Fibroblast of pulmonary artery (primary cell): ENCODE data around the gene FBXW5.

Experiments
- DNase-seq: peaks from one replicate; pipeline ENCODE4 v3.0.0-alpha.2; 2010; ENCODE audit warnings: low read depth
- H3K4me3 ChIP-seq: replicated peaks from 2 replicates; pipeline ENCODE4 v1.5.1; 2011; ENCODE audit warnings: low read depth, mild to moderate bottlenecking, control low read depth, low read length, moderate library complexity
- CTCF ChIP-seq: IDR thresholded peaks from 2 replicates; pipeline ENCODE4 v1.5.1; 2011; ENCODE audit warnings: mild to moderate bottlenecking, control low read depth, low read length, inconsistent platforms; ENCODE audit errors: missing control alignments

The FBXW5 gene

DNA sequence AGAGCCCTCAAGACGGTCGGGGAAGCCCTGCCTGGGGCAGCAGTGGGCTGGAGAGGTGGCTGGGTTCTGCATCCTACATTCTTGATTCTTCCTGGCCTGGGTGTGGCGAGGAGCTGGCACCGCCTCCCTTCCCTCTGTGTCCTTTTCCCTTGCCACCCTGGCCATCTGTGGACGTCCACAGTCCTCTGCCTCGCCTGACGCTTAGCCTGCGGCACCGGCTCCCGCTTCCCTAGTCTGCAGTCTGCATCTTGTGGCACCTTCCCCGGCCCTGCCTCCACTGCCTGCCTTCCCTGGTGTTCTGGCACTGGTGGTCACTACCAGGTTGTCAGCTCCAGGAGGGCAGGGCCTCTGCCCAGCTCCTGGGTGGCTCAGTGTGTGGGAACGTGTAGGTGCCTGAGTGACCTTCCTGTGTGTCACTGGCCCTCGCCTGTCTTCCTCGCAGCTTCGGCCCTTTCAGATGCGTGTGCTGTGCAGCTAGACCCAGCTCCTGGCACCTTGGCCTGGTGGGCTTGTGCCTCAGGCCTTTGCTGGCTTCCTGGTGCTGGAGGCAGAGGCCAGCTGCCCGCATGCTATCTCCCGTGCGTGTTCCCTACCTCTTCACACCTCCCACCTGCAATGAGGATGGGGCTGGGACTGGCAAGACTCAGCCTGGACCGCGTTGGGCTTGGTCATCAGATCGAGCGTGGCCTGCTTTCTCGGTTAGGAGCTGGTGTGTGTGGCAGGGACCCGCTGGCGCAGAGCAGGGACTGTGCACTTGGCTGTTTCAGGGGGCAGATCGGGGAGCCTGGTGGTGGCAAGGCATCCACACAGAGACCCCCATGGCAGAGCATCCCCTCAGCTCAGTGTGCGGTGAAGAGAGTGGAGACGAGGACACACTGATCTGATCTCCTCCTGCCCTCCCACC lies 37.3 kb downstream of the FBXW5 start:
- no peak overlapping the region for H3K4me3 ChIP-seq
- no peak for TF ChIP-seq CTCF
- no peak for DNase-seq

- H3K4me3 ChIP-seq = no peak overlapping the region
- DNase-seq = no peak
- no peak for TF ChIP-seq CTCF
Observed at GRCh38 chr9:136906266-136906665, 38.3 kb downstream of the FBXW5 start.

DNA sequence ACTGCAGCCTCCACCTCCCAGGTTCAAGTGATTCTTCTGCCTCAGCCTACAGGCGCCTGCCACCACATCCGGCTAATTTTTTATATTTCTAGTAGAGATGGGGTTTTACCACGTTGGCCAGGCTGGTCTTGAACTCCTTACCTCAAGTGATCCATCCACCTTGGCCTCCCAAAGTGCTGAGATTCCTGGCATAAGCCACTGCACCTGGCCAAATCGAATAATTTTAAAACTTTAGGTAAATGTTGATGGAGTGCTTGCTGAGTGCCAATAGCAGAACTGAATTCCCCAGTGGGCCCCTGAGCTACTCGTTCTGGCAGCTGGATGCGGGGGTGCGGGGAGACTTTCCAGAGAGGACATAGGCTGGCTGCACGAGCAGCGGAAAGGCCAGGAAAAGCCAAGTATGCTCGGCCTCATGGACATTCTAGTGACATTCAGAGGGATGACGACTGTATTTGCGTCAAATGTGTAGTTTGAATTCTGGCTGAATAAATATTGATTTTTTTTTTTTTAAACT lies 41.4 kb downstream of the FBXW5 start:
- no peak for DNase-seq
- TF ChIP-seq CTCF = no peak
- no peak overlapping the region for H3K4me3 ChIP-seq

GRCh38 chr9:136902259-136902821 lies 42.2 kb downstream of the FBXW5 start:
- DNase-seq = peak; percentile 61

GRCh38 chr9:136901516-136902258 lies 42.9 kb downstream of the FBXW5 start:
- H3K4me3 ChIP-seq = no peak overlapping the region
- no peak for TF ChIP-seq CTCF
- peak; percentile 33 for DNase-seq

More at GRCh38 chr9:136902259-136902821, 42.2 kb downstream of the FBXW5 start:
- TF ChIP-seq CTCF = no peak
- H3K4me3 ChIP-seq = no peak overlapping the region

GRCh38 chr9:136900988-136901515 lies 43.5 kb downstream of the FBXW5 start:
- no peak for DNase-seq
- no peak overlapping the region for H3K4me3 ChIP-seq
- no peak for TF ChIP-seq CTCF
